Esophagus muscularis mucosa (tissue), 4 donors: Measurements from ENCODE around the gene MAVS.

Source experiments
- EP300 ChIP-seq: sonication (generic); formaldehyde crosslinking; IDR thresholded peaks from one replicate; pipeline ENCODE4 v1.6.1; 2017; ENCODE audit warnings: antibody characterized with exemption
- POLR2A ChIP-seq: fragments of 450-650 bp; IDR thresholded peaks from one replicate; pipeline ENCODE4 v1.6.1; 2017; ENCODE audit warnings: antibody characterized with exemption, moderate library complexity, mild to moderate bottlenecking, low read depth
- POLR2AphosphoS5 ChIP-seq, 2 donors: sonication (generic); formaldehyde crosslinking; IDR thresholded peaks; one replicate each; pipeline ENCODE4 v1.6.1; 2017; ENCODE audit warnings: antibody characterized with exemption in 2 of 2
- TF ChIP-seq, protein P1 (sequence below), 3 experiments: fragments of 200-600 bp in 2 of 3; fragments of 450-650 bp in 1 of 3; sonication (generic) in 2 of 3; IDR thresholded peaks; one replicate each; pipeline ENCODE4 v1.5.1; 2017 to 2019; ENCODE audit warnings: antibody characterized with exemption in 3 of 3, mild to moderate bottlenecking in 2 of 3, moderate library complexity in 1 of 3

DNA sequence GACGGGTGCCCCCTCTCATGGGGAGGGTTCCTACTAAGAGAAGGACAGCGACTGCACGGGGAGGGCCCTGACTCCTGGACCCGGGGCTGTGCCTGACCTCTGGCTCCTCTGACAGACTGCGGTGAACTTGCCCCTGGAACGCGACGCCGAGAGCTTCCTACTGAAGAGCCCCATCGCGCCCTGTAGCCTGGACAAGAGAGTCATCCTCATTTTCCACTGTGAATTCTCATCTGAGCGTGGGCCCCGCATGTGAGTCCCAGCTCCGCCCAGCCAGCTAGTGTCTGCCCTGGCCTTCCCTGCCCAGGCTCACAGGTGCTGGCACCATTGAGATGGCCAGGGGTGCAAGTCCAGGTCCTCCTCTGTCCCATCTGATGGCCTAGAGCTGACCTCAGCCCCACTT lies 43.3 kb upstream of the MAVS start:
- TF ChIP-seq EP300 (no peak), POLR2A (no peak), POLR2AphosphoS5 (IDR thresholded peaks at IDR 0.05) (no peak)
- TF ChIP-seq, protein P1, sequence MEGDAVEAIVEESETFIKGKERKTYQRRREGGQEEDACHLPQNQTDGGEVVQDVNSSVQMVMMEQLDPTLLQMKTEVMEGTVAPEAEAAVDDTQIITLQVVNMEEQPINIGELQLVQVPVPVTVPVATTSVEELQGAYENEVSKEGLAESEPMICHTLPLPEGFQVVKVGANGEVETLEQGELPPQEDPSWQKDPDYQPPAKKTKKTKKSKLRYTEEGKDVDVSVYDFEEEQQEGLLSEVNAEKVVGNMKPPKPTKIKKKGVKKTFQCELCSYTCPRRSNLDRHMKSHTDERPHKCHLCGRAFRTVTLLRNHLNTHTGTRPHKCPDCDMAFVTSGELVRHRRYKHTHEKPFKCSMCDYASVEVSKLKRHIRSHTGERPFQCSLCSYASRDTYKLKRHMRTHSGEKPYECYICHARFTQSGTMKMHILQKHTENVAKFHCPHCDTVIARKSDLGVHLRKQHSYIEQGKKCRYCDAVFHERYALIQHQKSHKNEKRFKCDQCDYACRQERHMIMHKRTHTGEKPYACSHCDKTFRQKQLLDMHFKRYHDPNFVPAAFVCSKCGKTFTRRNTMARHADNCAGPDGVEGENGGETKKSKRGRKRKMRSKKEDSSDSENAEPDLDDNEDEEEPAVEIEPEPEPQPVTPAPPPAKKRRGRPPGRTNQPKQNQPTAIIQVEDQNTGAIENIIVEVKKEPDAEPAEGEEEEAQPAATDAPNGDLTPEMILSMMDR (IDR thresholded peaks at IDR 0.05), result no peak
